AG10803 (cell line): ENCODE data around the gene ZC3H15.
"Not testable (repeated sequence)": the region's sequence is repeated elsewhere in the genome, so short reads cannot be mapped to it uniquely, and the experiment has no call there.

Experiments used
- DNase-seq: peaks from one replicate; pipeline ENCODE4 v3.0.0; 2010; ENCODE audit warnings: low read depth
- H3K4me3 ChIP-seq: 2 replicates; pipeline ENCODE4 v1.5.1; 2011; ENCODE audit warnings: mild to moderate bottlenecking, low read length, control low read depth
- TF ChIP-seq, protein P1 (sequence below): conservative IDR thresholded peaks from 2 replicates; pipeline ENCODE4 v1.5.1; 2011; ENCODE audit warnings: mild to moderate bottlenecking, low read length, control low read depth, inconsistent platforms

The ZC3H15 gene

DNA sequence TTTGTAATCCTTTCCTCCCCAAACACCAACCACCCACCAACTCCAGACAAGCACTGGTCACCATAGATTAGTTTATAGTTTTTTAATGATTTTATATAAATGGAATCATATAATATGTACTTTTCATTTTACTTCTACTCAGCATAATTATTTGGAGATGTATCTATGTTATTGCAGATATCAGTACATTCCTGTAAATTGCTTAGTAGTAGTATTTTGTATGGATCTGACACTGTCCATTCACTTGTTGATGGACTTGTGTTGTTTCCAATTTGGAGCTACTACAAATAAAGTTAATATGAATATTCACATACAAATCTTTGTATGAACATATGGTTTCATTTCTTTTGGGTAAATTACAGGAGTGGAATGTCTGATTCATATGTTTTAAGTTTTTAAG, 31.0 kb downstream of the ZC3H15 start:
- H3K4me3 ChIP-seq, result no peak overlapping the region
- DNase-seq, result peak; percentile 11
- TF ChIP-seq, protein P1, sequence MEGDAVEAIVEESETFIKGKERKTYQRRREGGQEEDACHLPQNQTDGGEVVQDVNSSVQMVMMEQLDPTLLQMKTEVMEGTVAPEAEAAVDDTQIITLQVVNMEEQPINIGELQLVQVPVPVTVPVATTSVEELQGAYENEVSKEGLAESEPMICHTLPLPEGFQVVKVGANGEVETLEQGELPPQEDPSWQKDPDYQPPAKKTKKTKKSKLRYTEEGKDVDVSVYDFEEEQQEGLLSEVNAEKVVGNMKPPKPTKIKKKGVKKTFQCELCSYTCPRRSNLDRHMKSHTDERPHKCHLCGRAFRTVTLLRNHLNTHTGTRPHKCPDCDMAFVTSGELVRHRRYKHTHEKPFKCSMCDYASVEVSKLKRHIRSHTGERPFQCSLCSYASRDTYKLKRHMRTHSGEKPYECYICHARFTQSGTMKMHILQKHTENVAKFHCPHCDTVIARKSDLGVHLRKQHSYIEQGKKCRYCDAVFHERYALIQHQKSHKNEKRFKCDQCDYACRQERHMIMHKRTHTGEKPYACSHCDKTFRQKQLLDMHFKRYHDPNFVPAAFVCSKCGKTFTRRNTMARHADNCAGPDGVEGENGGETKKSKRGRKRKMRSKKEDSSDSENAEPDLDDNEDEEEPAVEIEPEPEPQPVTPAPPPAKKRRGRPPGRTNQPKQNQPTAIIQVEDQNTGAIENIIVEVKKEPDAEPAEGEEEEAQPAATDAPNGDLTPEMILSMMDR, result no peak

DNA sequence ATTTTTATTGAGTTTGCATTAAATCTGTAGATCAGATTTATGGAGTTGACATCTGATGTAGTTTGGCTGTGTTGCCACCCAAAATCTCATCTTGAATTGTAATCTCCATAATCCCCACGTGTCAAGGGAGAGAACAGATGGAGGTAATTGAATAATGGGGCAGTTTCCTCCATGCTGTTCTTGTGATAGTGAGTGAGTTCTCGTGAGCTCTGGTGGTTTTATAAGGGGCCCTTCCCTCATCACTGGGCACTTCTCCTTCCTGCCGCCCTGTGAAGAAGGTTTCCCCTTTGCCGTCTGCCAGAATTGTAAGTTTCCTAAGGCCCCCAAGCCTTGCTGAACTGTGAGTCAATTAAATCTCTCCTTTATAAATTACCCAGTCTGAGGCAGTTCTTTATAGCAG, 32.2 kb downstream of the ZC3H15 start:
- TF ChIP-seq, protein P1, result no peak
- no peak for DNase-seq

DNA sequence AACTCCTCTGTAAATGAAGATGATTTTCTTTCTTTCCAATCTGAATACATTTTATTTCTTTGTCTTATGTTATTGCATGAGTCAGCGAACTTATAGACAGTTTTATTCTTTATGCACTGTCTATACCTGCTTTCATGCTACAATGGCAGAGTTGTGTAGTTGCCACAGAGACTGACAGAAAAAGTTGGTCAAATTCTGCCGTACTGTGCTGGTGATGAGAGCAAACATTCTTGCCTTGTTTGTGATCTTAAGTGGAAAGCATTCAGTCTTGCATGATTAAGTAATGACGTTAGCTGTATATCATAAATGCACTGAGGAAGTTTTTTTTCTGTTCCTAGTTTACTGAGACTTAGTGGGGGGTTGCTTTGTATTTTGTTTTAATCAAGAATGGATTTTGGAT, 32.9 kb downstream of the ZC3H15 start:
- DNase-seq, result peak; percentile 57
- TF ChIP-seq, protein P1, result no peak
- H3K4me3 ChIP-seq, result no peak overlapping the region

More for the DNA sequence above, 32.2 kb downstream of the ZC3H15 start:
- no peak overlapping the region for H3K4me3 ChIP-seq

DNA sequence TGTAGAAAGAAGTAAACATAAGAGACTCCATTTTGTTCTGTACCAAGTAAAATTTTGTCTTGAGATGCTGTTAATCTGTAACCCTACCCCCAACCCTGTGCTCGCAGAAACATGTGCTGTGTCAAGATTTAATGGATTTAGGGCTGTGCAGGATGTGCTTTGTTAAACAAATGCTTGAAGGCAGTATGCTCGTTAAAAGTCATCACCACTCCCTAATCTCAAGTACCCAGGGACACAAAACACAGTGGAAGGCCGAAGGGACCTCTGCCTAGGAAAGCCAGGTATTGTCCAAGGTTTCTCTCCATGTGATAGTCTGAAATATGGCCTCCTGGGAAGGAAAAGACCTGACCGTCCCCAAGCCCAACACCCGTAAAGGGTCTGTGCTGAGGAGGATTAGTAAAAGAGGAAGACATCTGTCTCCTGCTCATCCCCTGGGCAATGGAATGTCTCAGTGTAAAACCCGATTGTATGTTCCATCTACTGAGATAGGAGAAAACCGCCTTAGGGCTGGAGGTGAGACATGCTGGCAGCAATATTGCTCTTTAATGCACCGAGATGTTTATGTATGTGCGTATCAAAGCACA, 35.6 kb downstream of the ZC3H15 start:
- not testable (repeated sequence) for H3K4me3 ChIP-seq, DNase-seq

DNA sequence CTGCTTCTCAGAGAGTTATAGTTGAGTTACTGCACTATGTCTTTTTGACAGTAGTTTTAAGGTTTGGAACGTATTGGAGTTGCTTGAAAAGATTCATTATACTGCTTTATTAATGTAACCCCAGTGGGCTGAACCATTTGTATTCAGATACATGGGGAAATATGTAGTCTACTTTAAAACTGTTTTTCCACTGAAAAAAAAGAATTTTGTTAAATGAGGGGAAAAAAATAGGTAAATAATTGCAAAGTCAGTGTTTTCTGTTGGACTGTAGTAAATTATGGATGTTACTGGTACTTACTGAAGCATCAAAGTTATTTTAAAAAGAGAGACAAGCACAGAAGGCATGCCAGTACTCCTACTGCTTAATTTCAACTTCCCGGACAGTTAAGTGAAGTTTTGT, 36.4 kb downstream of the ZC3H15 start:
- DNase-seq, result no peak
- H3K4me3 ChIP-seq, result no peak overlapping the region
- TF ChIP-seq, protein P1, result no peak

DNA sequence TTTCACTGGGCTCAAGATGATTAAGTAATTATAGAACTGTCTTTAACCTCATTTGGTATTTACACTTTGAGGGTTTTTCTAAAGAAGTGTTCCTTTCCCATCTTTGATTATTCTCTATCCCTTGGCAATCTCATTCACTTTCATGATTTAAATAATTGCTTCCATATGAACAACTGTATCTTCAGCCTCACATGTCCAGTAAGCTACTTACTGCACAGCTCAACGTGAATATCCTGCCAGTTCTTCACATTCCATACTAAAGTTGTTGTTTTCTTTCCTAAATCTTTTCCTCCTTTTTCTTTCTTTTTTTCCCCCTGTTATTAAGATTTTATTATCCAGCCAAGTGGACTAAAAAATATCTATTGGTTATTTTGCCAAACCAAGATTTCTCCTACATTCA, 37.7 kb downstream of the ZC3H15 start:
- no peak overlapping the region for H3K4me3 ChIP-seq
- TF ChIP-seq, protein P1, result no peak
- peak; percentile 73 for DNase-seq

DNA sequence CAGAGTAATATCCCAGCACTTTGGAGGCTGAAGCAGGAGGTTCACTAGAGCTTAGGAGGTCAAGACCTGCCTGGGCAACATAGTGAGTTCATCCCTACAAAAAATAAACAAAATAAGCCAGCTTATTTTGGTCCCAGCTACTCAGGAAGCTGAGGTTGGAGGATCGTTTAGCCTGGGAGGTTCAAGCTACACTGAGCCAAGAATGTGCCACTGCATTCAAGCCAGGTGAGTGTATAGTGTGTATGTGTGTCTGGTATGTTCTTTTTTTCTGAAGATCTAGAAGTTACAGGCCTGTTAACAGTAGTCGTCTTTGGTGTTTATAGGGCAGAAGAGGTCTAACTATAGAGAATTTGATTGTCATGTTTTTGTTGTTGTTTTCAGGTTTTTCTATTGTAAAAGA, 40.2 kb downstream of the ZC3H15 start:
- no peak overlapping the region for H3K4me3 ChIP-seq
- TF ChIP-seq, protein P1, result no peak
- no peak for DNase-seq

DNA sequence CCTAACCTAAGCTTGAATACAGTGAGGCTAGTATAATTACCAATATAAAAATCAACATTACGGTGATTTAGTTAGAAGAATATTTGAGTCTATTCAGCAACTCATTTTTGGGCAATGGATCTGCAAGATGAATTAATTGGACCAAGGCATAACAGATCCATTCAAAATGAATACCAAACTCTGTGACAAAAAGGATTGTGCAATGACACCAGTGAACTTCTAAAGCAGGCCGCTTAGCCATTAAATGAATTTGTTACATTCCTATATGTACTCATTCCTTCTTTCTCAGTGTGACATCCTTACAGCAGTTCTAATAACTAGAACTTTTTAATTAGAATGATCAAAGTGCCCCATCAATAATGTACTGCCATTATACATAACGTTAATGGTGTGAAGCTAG, 44.3 kb downstream of the ZC3H15 start:
- DNase-seq, result no peak
- TF ChIP-seq, protein P1, result no peak
- no peak overlapping the region for H3K4me3 ChIP-seq
